Activated CD4-positive, alpha-beta T cell treated with anti-CD3 and anti-CD28 coated beads, Interleukin-2, Interleukin-6, amounts not matched to agents 100 ng/mL and 50 ng/mL, durations not matched to agents 16 hours and 8 hours (primary cell): ENCODE measurements around the gene BICRAL.
A peak's percentile ranks its signal among the peaks of the same experiment; 100 is the strongest.
"Not testable (repeated sequence)": the region's sequence is repeated elsewhere in the genome, so short reads cannot be mapped to it uniquely, and the experiment has no call there.

Experiments used
- DNase-seq: peaks from one replicate; pipeline ENCODE4 v3.0.0-alpha.2; 2020

BICRAL gene

GRCh38 chr6:42899871-42900270, 118.0 kb downstream of the BICRAL start:
- DNase-seq: no peak

- DNase-seq: peak; percentile 88
Measured at GRCh38 chr6:42901538-42901957, 119.7 kb downstream of the BICRAL start.

GRCh38 chr6:42902429-42903263, 120.8 kb downstream of the BICRAL start:
- DNase-seq: not testable (repeated sequence)

- no peak for DNase-seq
Measured at GRCh38 chr6:42904467-42904866, 122.6 kb downstream of the BICRAL start.

DNA sequence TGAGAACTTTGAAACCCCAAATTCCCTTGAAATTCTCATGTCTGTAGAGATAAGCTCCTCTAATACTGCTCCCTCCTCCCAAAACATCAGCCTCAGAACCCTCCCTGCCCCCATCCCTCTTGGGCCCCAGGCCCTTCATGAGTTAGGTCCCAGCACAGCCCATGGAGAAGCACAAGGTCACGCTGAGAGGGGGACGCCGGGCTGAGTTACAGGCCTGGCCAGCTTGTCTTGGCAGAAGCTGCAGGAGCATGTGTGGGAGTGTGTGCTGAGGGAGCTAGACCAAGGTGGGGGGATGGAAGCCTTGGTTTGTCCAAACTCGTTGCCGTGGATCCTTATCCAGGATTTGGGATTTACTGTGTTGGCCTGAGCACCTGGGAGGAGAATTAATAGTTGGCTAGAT, 125.5 kb downstream of the BICRAL start:
- DNase-seq: no peak

DNA sequence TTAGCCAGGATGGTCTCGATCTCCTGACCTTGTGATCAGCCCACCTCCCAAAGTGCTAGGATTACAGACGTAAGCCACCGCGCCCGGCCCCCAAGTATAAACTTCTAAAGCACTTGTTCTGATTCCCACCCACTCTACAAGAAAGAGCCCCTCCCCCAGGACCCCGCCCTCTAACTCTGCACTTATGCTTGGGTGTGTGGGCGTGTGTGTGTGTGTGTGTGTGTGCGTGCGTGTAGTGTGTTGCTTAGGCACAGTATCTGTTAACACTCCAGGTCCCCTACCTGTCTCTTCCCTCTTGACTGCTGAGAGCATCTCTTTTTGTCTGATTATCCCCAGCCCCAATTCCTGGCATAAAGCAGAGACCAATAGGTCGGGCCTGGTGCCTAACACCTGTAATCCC, 128.0 kb downstream of the BICRAL start:
- DNase-seq: no peak

DNA sequence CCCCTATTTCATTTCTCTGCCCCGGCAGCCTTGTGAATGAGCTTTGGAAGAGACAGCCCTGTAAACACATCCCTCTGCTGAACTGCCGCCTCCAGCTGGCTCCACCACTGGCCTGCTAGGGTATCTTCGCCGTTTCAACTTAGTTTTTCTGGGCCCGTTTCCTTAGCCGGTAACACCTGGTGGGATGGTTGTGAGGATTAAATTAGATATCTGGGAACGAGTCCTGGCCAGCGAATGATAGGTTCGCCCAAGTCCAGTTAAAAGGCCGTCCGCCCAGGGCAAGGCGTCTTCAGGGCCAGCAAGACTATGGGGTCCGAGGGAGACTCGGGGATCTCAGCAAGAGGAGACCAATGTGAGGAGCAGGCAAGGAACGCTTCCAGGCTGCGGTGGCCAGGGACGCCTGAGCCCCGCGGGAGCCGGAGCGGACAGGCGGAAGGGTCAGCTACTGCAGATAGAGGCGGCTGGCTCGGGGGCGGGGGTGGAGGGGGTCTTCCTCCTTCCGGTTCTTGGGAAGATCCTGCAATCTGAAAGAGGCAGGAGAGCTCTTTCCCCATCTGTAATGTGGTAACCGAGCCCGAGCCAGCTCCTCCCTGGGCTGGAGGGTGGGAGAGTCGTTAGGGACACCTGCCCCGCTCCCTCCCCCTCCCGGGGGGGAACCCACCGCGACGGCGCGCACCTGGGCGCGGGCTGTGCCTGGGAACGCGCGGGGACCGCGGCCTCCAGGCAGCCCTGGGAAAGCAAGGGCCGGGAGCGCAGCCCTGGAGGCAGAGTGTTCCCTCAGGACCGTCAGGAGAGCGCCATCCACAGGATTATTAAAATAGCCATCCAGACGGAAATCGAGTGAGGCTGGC, 129.5 kb downstream of the BICRAL start:
- no peak for DNase-seq

GRCh38 chr6:42914546-42914945, 132.7 kb downstream of the BICRAL start:
- DNase-seq: no peak

DNA sequence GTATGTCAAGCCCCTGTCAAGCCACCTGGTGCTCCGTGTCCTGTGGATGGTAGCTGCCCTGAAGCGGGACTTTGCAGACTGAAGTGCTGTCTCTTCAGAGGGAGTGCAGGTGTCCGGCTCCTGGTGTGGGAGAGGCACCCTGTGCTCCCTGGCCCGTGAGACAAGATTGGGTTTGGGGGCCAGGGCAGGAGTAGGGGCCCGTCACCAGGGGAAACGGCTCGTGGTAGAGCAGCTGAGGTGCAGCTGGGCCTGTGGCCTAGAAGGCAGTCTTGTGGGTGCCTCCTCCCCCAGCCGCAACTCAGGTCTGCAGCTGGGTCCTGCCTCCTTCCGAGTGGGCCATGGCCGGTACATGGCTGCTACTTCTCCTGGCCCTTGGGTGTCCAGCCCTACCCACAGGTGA, 133.9 kb downstream of the BICRAL start, which contains the start of gene PTCRA:
Gene PTCRA (plus strand): TSS at position 322 of the 400 bp plus-strand sequence. CDS start 17 bp downstream, at position 339.
- DNase-seq: no peak

GRCh38 chr6:42916288-42916687, 134.4 kb downstream of the BICRAL start:
- DNase-seq: no peak
